ENCODE data around the gene PDE3B. TPM values are rescaled to one million over a fixed set of nuclear protein-coding genes. Genes with fewer than 3 reads are reported as not detected.

PDE3B gene
- polyA plus RNA-seq, 3 donors: 4.0 to 6.0 (median 5.2) TPM

GRCh38 chr11:14702760-14703159 lies 59.2 kb downstream of the PDE3B start:
- peaks cover 0 to 30% of the 10 kb centered on the region in 2 donors for H3K9me3 ChIP-seq (replicated peaks in 1 of 2; ENCODE audit: control insufficient read depth in 1 of 2, insufficient read depth in 1 of 2, low read length in 2 of 2)
- no peak overlapping the region for H3K9ac ChIP-seq (ENCODE audit: insufficient read depth, low read length, poor library complexity, severe bottlenecking)
- H3K9me3 Mint-ChIP-seq: peaks cover 6 to 33% (median 20%) of the 10 kb centered on the region in 7 donors
- no peak for DNase-seq
- no peak overlapping the region for H3K27ac ChIP-seq (ENCODE audit: low read depth in 1 of 2, low read length in 2 of 2)
- H3K27me3 Mint-ChIP-seq (ENCODE audit: low read depth in 3 of 3): peaks cover 0 to 1% (median 0%) of the 10 kb centered on the region in 3 donors
- no peak overlapping the region for H3K4me3 ChIP-seq (replicated peaks in 1 of 3; ENCODE audit: low read depth in 2 of 3, low read length in 3 of 3)
- peaks cover 0 to 2% of the 10 kb centered on the region in 2 donors for H3K4me1 ChIP-seq (ENCODE audit: control insufficient read depth in 1 of 2, insufficient read depth in 2 of 2, low read length in 2 of 2)
- H3K4me1 Mint-ChIP-seq: peaks cover 18% of the 10 kb centered on the region
- no peak overlapping the region for H3K27ac Mint-ChIP-seq
- intact Hi-C loops (cut with micrococcal nuclease): no loop called here
- peaks cover 23% of the 10 kb centered on the region for H3K79me2 ChIP-seq (ENCODE audit: insufficient read depth, low read length)
- H2AFZ ChIP-seq (ENCODE audit: insufficient read depth, low read depth, low read length, poor library complexity, severe bottlenecking): no peak overlapping the region
- WGBS (ENCODE audit: insufficient coverage): no CpG with 5 or more reads among the region's 1 CpG
- H3K36me3 ChIP-seq (replicated peaks in 1 of 2; ENCODE audit: control insufficient read depth in 1 of 2, insufficient read depth in 2 of 2, low read length in 2 of 2): peaks cover 0 to 5% of the 10 kb centered on the region in 2 donors
- H3K4me2 ChIP-seq (replicated peaks; ENCODE audit: extremely low read depth, low read length, poor library complexity, severe bottlenecking): no peak overlapping the region
- TF ChIP-seq CTCF (IDR thresholded peaks at IDR 0.05): no peak
- no peaks in the 10 kb centered on the region for H3K27me3 ChIP-seq (ENCODE audit: control insufficient read depth in 2 of 2, insufficient read depth in 2 of 2, low read length in 2 of 2)
- H3K4me3 Mint-ChIP-seq: no peak overlapping the region
- peaks cover 3 to 5% of the 10 kb centered on the region in 2 donors for H3K36me3 Mint-ChIP-seq
- H4K20me1 ChIP-seq (ENCODE audit: insufficient read depth, low read length): no peaks in the 10 kb centered on the region

DNA sequence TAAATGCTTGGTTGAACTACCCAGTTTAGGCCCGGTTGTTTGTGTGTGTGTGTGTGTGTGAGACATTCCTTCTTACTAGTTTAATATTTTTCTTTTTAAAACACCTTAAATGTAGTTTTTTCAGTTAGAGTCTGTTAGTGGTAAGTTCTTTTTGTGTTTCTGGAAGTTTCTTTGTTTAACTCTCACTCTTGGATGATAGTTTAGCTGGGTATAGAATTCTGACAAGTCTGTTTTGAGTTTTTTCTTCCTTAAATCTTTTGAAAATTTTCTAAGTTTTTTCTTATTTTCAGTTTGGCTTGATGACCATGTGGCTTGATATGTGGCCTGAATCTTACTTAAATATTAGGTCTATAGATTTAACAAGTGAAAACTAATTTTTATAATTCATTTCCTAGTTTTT lies 60.1 kb downstream of the PDE3B start:
- H3K4me3 Mint-ChIP-seq: no peak overlapping the region
- no CpG with 5 or more reads among the region's 1 CpG for WGBS (ENCODE audit: insufficient coverage)
- no peak overlapping the region for H3K4me3 ChIP-seq (replicated peaks in 1 of 3; ENCODE audit: low read depth in 2 of 3, low read length in 3 of 3)
- H3K36me3 ChIP-seq (replicated peaks in 1 of 2; ENCODE audit: control insufficient read depth in 1 of 2, insufficient read depth in 2 of 2, low read length in 2 of 2): peaks cover 0 to 5% of the 10 kb centered on the region in 2 donors
- H3K9me3 ChIP-seq (replicated peaks in 1 of 2; ENCODE audit: control insufficient read depth in 1 of 2, insufficient read depth in 1 of 2, low read length in 2 of 2): peaks cover 3 to 34% of the 10 kb centered on the region in 2 donors
- peaks cover 27% of the 10 kb centered on the region for H3K79me2 ChIP-seq (ENCODE audit: insufficient read depth, low read length)
- H3K9ac ChIP-seq (ENCODE audit: insufficient read depth, low read length, poor library complexity, severe bottlenecking): no peak overlapping the region
- H3K4me2 ChIP-seq (replicated peaks; ENCODE audit: extremely low read depth, low read length, poor library complexity, severe bottlenecking): no peak overlapping the region
- peaks cover 0 to 3% (median 0%) of the 10 kb centered on the region in 3 donors for H3K27me3 Mint-ChIP-seq (ENCODE audit: low read depth in 3 of 3)
- no peak overlapping the region for H3K27ac ChIP-seq (ENCODE audit: low read depth in 1 of 2, low read length in 2 of 2)
- H3K27ac Mint-ChIP-seq: no peak overlapping the region
- no peak for TF ChIP-seq CTCF (IDR thresholded peaks at IDR 0.05)
- H3K36me3 Mint-ChIP-seq: peaks cover 5 to 6% of the 10 kb centered on the region in 2 donors
- intact Hi-C loops (cut with micrococcal nuclease): no loop called here
- H4K20me1 ChIP-seq (ENCODE audit: insufficient read depth, low read length): no peaks in the 10 kb centered on the region
- peaks cover 0 to 2% of the 10 kb centered on the region in 2 donors for H3K4me1 ChIP-seq (ENCODE audit: control insufficient read depth in 1 of 2, insufficient read depth in 2 of 2, low read length in 2 of 2)
- peaks cover 16% of the 10 kb centered on the region for H3K4me1 Mint-ChIP-seq
- H2AFZ ChIP-seq (ENCODE audit: insufficient read depth, low read depth, low read length, poor library complexity, severe bottlenecking): no peak overlapping the region
- peaks cover 10 to 38% (median 25%) of the 10 kb centered on the region in 7 donors for H3K9me3 Mint-ChIP-seq
- no peaks in the 10 kb centered on the region for H3K27me3 ChIP-seq (ENCODE audit: control insufficient read depth in 2 of 2, insufficient read depth in 2 of 2, low read length in 2 of 2)
- DNase-seq: no peak

All from CD14-positive monocyte (primary cell).